CD14-positive monocyte (primary cell): ENCODE measurements around the gene LRWD1. TPM values are rescaled to one million over a fixed set of nuclear protein-coding genes. Genes with fewer than 3 reads are reported as not detected.

Experiments
- DNase-seq, 3 donors: peaks; one replicate each; pipeline ENCODE4 v3.0.0-alpha.2; 2011 to 2022
- H2AFZ ChIP-seq: 2 replicates; pipeline ENCODE4 v1.6.0; 2012; ENCODE audit warnings: mild to moderate bottlenecking, low read depth, low read length, inconsistent platforms; ENCODE audit not compliant: insufficient read depth, poor library complexity, severe bottlenecking
- H3K27ac ChIP-seq, 2 donors: 1 replicate in 1 of 2; 2 replicates in 1 of 2; pipeline ENCODE4 v1.5.1; 2012 to 2013; ENCODE audit warnings: low read length in 2 of 2, control low read depth in 1 of 2, inconsistent platforms in 1 of 2, low read depth in 1 of 2, mild to moderate bottlenecking in 1 of 2
- H3K27me3 ChIP-seq, 2 donors: one replicate each; pipeline versions ENCODE4 v1.6.0 to v1.6.1; 2011 to 2013; ENCODE audit warnings: low read length in 2 of 2; ENCODE audit not compliant: control insufficient read depth in 2 of 2, insufficient read depth in 2 of 2
- H3K36me3 ChIP-seq, 2 donors: replicated peaks in 1 of 2; 1 replicate in 1 of 2; 2 replicates in 1 of 2; pipeline versions ENCODE4 v1.5.1 to v1.6.1; 2012 to 2013; ENCODE audit warnings: low read length in 2 of 2, control low read depth in 1 of 2, inconsistent platforms in 1 of 2, mild to moderate bottlenecking in 1 of 2; ENCODE audit not compliant: insufficient read depth in 2 of 2, control insufficient read depth in 1 of 2
- H3K4me1 ChIP-seq, 2 donors: 1 replicate in 1 of 2; 2 replicates in 1 of 2; pipeline versions ENCODE4 v1.5.1 to v1.6.1; 2012 to 2013; ENCODE audit warnings: low read length in 2 of 2, control low read depth in 1 of 2, inconsistent platforms in 1 of 2, mild to moderate bottlenecking in 1 of 2, moderate library complexity in 1 of 2; ENCODE audit not compliant: insufficient read depth in 2 of 2, control insufficient read depth in 1 of 2
- H3K4me2 ChIP-seq: replicated peaks from 2 replicates; pipeline ENCODE3; 2012; ENCODE audit warnings: low read length, moderate library complexity, mild to moderate bottlenecking; ENCODE audit not compliant: poor library complexity, severe bottlenecking; ENCODE audit errors: extremely low read depth
- H3K4me3 ChIP-seq, 3 experiments: fragments of 200-600 bp in 1 of 3; sonication (generic) in 1 of 3; replicated peaks in 1 of 3; 1 replicate in 2 of 3; 2 replicates in 1 of 3; pipeline ENCODE4 v1.5.1; 2011 to 2013; ENCODE audit warnings: low read length in 3 of 3, mild to moderate bottlenecking in 3 of 3, control low read depth in 2 of 3, low read depth in 2 of 3, inconsistent platforms in 1 of 3, moderate library complexity in 1 of 3
- H3K79me2 ChIP-seq: 2 replicates; pipeline ENCODE4 v1.6.0; 2012; ENCODE audit warnings: mild to moderate bottlenecking, control low read depth, inconsistent platforms, low read length, moderate library complexity; ENCODE audit not compliant: insufficient read depth
- H3K9ac ChIP-seq: 2 replicates; pipeline ENCODE4 v1.6.0; 2017; ENCODE audit warnings: low read length, mild to moderate bottlenecking; ENCODE audit not compliant: insufficient read depth, poor library complexity, severe bottlenecking
- H3K9me3 ChIP-seq, 2 donors: replicated peaks in 1 of 2; 1 replicate in 1 of 2; 2 replicates in 1 of 2; pipeline versions ENCODE4 v1.5.1 to v1.6.1; 2012 to 2013; ENCODE audit warnings: low read length in 2 of 2, control low read depth in 1 of 2; ENCODE audit not compliant: control insufficient read depth in 1 of 2, insufficient read depth in 1 of 2
- H4K20me1 ChIP-seq: 2 replicates; pipeline ENCODE4 v1.6.0; 2012; ENCODE audit warnings: mild to moderate bottlenecking, low read length, control low read depth, moderate library complexity; ENCODE audit not compliant: insufficient read depth
- H3K27ac Mint-ChIP-seq, 7 donors: one replicate each; pipeline ENCODE4 v1.8.0; 2020; ENCODE audit warnings: mild to moderate bottlenecking in 7 of 7, mixed read lengths in 7 of 7, moderate library complexity in 6 of 7, inconsistent platforms in 2 of 7
- H3K27me3 Mint-ChIP-seq, 3 donors: one replicate each; pipeline ENCODE4 v1.8.0; 2021 to 2022; ENCODE audit warnings: low read depth in 3 of 3, mild to moderate bottlenecking in 3 of 3, mixed read lengths in 3 of 3, moderate library complexity in 3 of 3, inconsistent platforms in 1 of 3
- H3K36me3 Mint-ChIP-seq, 2 donors: one replicate each; pipeline ENCODE4 v1.8.0; 2020; ENCODE audit warnings: mixed read lengths in 2 of 2, inconsistent platforms in 1 of 2, mild to moderate bottlenecking in 1 of 2
- H3K4me1 Mint-ChIP-seq: one replicate; pipeline ENCODE4 v1.8.0; 2020; ENCODE audit warnings: mild to moderate bottlenecking, mixed read lengths
- H3K4me3 Mint-ChIP-seq, 2 donors: one replicate each; pipeline ENCODE4 v1.8.0; 2020; ENCODE audit warnings: mild to moderate bottlenecking in 2 of 2, mixed read lengths in 2 of 2, moderate library complexity in 1 of 2
- H3K9me3 Mint-ChIP-seq, 7 donors: one replicate each; pipeline ENCODE4 v1.8.0; 2020 to 2022; ENCODE audit warnings: mixed read lengths in 7 of 7, mild to moderate bottlenecking in 6 of 7, moderate library complexity in 6 of 7, inconsistent platforms in 2 of 7
- CTCF ChIP-seq: fragments of 200-600 bp; IDR thresholded peaks from one replicate; pipeline ENCODE4 v1.8.0; 2022; ENCODE audit warnings: antibody characterized with exemption, mild to moderate bottlenecking
- WGBS: methylation state at CpG from one replicate; pipeline ENCODE4 v1.1.5; 2013; ENCODE audit warnings: missing lambda C conversion rate; ENCODE audit not compliant: insufficient coverage; 5-methylcytosine and 5-hydroxymethylcytosine counted together
- intact Hi-C, 2 donors: fragments of 100-400 bp; cut with micrococcal nuclease; formaldehyde crosslinking; loops; one replicate each; pipeline versions ENCODE4 v1.15.0 to v1.15.1; 2023
- polyA plus RNA-seq, 3 donors: library from polyadenylated mRNA; depleted of rRNA in 1 of 3; unstranded in 2 of 3; stranded (reverse) in 1 of 3; fragments of 300-500 nt in 2 of 3; fragments of >200 nt in 1 of 3; fragmentation: Illumina TruSeq in 2 of 3; gene quantifications; 1 replicate in 2 of 3; 2 replicates in 1 of 3; pipeline ENCODE4 v1.2.3, GENCODE V29; 2012 to 2021

LRWD1 gene
- polyA plus RNA-seq, 3 donors = 5.4 to 10.7 (median 6.1) TPM

DNA sequence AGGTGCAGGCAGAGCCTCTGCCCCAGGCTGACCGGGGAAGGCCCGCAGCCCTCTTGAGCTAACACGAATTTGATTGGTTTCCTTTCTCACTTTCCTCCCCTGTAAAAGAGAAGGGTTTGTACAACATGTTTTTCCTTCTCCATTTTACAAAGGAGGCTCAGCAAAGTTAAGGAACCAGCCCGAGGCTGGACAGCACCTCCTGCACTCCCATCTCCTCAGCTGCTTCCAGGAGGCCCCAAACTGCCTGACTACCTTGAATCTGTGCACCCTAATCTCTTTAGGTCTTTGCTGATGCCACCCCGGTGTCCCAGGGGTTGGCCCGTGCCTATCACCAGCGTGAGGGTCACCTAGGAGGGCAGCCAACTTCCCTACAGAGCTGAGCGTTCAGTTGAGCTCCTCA lies 4.3 kb upstream of the LRWD1 start:
- no peak for DNase-seq
- intact Hi-C loops = loop anchor here in 1 of 2 donors (10.0 kb wide), 1 partner anchor 176 kb away; the partner anchor contains the start of gene SH2B2
- no peaks in the 10 kb centered on the region for H4K20me1 ChIP-seq
- Mint-ChIP-seq H3K27ac (no peak overlapping the region), H3K27me3 (no peaks in the 10 kb centered on the region), H3K9me3 (no peaks in the 10 kb centered on the region), H3K4me1 (peaks cover 16% of the 10 kb centered on the region), H3K36me3 (peaks cover 24 to 52% of the 10 kb centered on the region in 2 donors), H3K4me3 (no peak overlapping the region)
- no peak overlapping the region for H3K4me3 ChIP-seq
- H3K27me3 ChIP-seq = no peaks in the 10 kb centered on the region
- H3K36me3 ChIP-seq = peaks cover 32 to 42% of the 10 kb centered on the region in 2 donors
- H3K27ac ChIP-seq = no peak overlapping the region
- H3K4me1 ChIP-seq = peaks cover 15% of the 10 kb centered on the region in 2 donors
- WGBS = 94% methylated on average over 5 of the region's 8 CpGs
- no peak overlapping the region for H3K9ac ChIP-seq
- H2AFZ ChIP-seq = no peak overlapping the region
- H3K4me2 ChIP-seq = no peak overlapping the region
- no peak for TF ChIP-seq CTCF
- H3K79me2 ChIP-seq = peaks cover 29% of the 10 kb centered on the region
- no peaks in the 10 kb centered on the region for H3K9me3 ChIP-seq

DNA sequence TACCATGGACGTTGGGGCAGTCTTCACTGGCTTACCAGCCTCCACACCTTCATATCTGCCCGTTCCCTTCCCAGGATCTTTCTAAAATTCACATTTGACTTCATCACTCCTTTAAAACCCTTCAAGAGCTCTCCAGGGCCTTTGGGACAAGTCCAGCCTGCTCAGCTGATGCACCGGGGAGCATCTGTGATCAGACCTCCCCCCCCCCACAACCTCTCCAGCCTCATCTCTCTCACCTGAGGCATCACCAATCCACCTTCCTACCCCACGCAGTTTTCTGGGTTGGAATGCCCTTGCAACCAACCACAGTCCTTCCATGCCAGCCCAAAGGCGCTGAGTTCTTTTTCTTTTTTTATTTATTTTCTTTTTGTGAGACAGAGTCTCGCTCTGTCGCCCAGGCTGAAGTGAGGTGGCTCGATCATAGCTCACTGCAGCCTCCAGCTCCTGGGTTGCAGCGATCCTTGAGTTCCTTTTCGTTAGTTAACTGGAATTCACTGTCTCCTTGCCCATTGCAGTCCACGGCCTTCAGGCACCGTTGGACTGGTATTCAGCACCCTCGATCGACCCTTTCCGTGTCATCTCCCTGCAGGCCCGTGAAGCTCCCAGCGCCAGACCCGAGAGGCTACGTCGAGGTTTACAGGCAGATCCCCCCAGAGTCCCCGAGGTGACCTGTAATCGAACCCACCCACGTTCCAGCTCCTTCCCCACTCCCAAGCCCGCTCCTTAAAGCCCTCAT lies 775 bp upstream of the LRWD1 start:
- peak overlapping the region; percentile 90 for H3K9ac ChIP-seq
- H3K4me3 Mint-ChIP-seq = peak overlapping the region; percentile 93 to 95
- WGBS = 16% methylated on average over 22 of the region's 24 CpGs
- DNase-seq = no peak
- H3K4me3 ChIP-seq = peak overlapping the region; percentile 89 to 100 (median 99)
- peak overlapping the region in 1 of 2 donors; percentile 87 for H3K27ac ChIP-seq
- H3K27me3 ChIP-seq = no peaks in the 10 kb centered on the region
- peak overlapping the region; percentile 91 for H3K4me2 ChIP-seq
- H4K20me1 ChIP-seq = no peaks in the 10 kb centered on the region
- H3K4me1 ChIP-seq = peaks cover 19 to 20% of the 10 kb centered on the region in 2 donors
- no peaks in the 10 kb centered on the region for H3K9me3 ChIP-seq
- peak overlapping the region in 6 of 7 donors; percentile 72 to 92 (median 84) for H3K27ac Mint-ChIP-seq
- H2AFZ ChIP-seq = peak overlapping the region; percentile 100
- peaks cover 0 to 2% (median 0%) of the 10 kb centered on the region in 3 donors for H3K27me3 Mint-ChIP-seq
- no peak for TF ChIP-seq CTCF
- peaks cover 26% of the 10 kb centered on the region for H3K4me1 Mint-ChIP-seq
- intact Hi-C loops = loop anchor here in 1 of 2 donors (2.0 to 10.0 kb wide), 2 partner anchors 51 to 179 kb away; partner anchors contain the start of gene SH2B2
- H3K36me3 Mint-ChIP-seq = peaks cover 8 to 19% of the 10 kb centered on the region in 2 donors
- no peaks in the 10 kb centered on the region for H3K9me3 Mint-ChIP-seq
- H3K79me2 ChIP-seq = peaks cover 29% of the 10 kb centered on the region
- peaks cover 7% of the 10 kb centered on the region in 2 donors for H3K36me3 ChIP-seq
